Measurements from ENCODE around the gene WRAP53.

GRCh38 chr17:7685533-7686221 is 2.6 kb upstream of the WRAP53 start:
- TF ChIP-seq CTCF (IDR thresholded peaks at IDR 0.05), result no peak
- peak; percentile 87 for TF ChIP-seq POLR2A (IDR thresholded peaks at IDR 0.05)
